ENCODE results near the gene LGALS9. TPM values are rescaled to one million over a fixed set of nuclear protein-coding genes. Genes with fewer than 3 reads are reported as not detected.
"Not testable (repeated sequence)": the region's sequence is repeated elsewhere in the genome, so short reads cannot be mapped to it uniquely, and the experiment has no call there.

The LGALS9 gene
- total and polyA plus RNA-seq, 4 donors: 19.8 to 228 (median 116) TPM

GRCh38 chr17:27690882-27691281 lies 59.9 kb downstream of the LGALS9 start:
- Histone ChIP-seq H3K9me3 (ENCODE audit: control insufficient read depth in 4 of 4, insufficient read depth in 3 of 4, low read length in 3 of 4) (peaks cover 0 to 17% (median 6%) of the 10 kb centered on the region in 4 donors), H3K4me1 (ENCODE audit: control insufficient read depth in 5 of 5, insufficient read depth in 5 of 5, low read length in 5 of 5) (no peaks in the 10 kb centered on the region), H3K36me3 (ENCODE audit: control insufficient read depth in 4 of 4, insufficient read depth in 4 of 4, low read length in 4 of 4) (no peaks in the 10 kb centered on the region), H3K4me3 (no peak overlapping the region), H3K27ac (ENCODE audit: low read depth in 1 of 2, low read length in 1 of 2) (no peak overlapping the region), H3K27me3 (ENCODE audit: control insufficient read depth in 3 of 3, insufficient read depth in 3 of 3, low read length in 2 of 3) (peaks cover 0 to 2% (median 0%) of the 10 kb centered on the region in 3 donors), H3K9ac (ENCODE audit: insufficient read depth in 1 of 2, low read length in 2 of 2) (no peak overlapping the region)
- no peak for DNase-seq
- TF ChIP-seq, protein P1, sequence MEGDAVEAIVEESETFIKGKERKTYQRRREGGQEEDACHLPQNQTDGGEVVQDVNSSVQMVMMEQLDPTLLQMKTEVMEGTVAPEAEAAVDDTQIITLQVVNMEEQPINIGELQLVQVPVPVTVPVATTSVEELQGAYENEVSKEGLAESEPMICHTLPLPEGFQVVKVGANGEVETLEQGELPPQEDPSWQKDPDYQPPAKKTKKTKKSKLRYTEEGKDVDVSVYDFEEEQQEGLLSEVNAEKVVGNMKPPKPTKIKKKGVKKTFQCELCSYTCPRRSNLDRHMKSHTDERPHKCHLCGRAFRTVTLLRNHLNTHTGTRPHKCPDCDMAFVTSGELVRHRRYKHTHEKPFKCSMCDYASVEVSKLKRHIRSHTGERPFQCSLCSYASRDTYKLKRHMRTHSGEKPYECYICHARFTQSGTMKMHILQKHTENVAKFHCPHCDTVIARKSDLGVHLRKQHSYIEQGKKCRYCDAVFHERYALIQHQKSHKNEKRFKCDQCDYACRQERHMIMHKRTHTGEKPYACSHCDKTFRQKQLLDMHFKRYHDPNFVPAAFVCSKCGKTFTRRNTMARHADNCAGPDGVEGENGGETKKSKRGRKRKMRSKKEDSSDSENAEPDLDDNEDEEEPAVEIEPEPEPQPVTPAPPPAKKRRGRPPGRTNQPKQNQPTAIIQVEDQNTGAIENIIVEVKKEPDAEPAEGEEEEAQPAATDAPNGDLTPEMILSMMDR (IDR thresholded peaks at IDR 0.05; ENCODE audit: control extremely low read depth, extremely low read depth): no peak
- WGBS, 2 donors: 87 to 91% methylated on average over 1 of the region's 1 CpG
- ATAC-seq (ENCODE audit: insufficient read depth, low FRiP score): no peak

- ATAC-seq (ENCODE audit: insufficient read depth, low FRiP score); H3K27me3 ChIP-seq (ENCODE audit: control insufficient read depth in 3 of 3, insufficient read depth in 3 of 3, low read length in 2 of 3); DNase-seq; H3K4me3 ChIP-seq; H3K27ac ChIP-seq (ENCODE audit: low read depth in 1 of 2, low read length in 1 of 2); H3K36me3 ChIP-seq (ENCODE audit: control insufficient read depth in 4 of 4, insufficient read depth in 4 of 4, low read length in 4 of 4); H3K9ac ChIP-seq (ENCODE audit: insufficient read depth in 1 of 2, low read length in 2 of 2); H3K4me1 ChIP-seq (ENCODE audit: control insufficient read depth in 5 of 5, insufficient read depth in 5 of 5, low read length in 5 of 5): not testable (repeated sequence)
- H3K9me3 ChIP-seq (ENCODE audit: control insufficient read depth in 4 of 4, insufficient read depth in 3 of 4, low read length in 3 of 4): peaks cover 0 to 17% (median 6%) of the 10 kb centered on the region in 4 donors
- 77 to 84% methylated on average over 2 of the region's 2 CpGs for WGBS, 2 donors
Measured at GRCh38 chr17:27695254-27695814, 64.3 kb downstream of the LGALS9 start.

Small RNA genes within 50 kb of the gene (small RNA-seq; reads per million reads assigned to genes)
- gene AC015688.1 (ENCODE audit: low replicate concordance) (not detected), gene AC015688.2 (ENCODE audit: low replicate concordance) (not detected), gene AC015688.5 (ENCODE audit: low replicate concordance) (not detected), gene CPDP1 (ENCODE audit: low replicate concordance) (not detected)

Other genes with a start within 250 kb of the LGALS9 start
- gene KSR1, start 174.7 kb upstream of the LGALS9 start, total RNA-seq: 10 to 100 TPM; 46.0 to 70.0 TPM
- 10 to 100 TPM; 26.8 to 38.7 TPM for gene KSR1, start 174.7 kb upstream of the LGALS9 start, polyA plus RNA-seq
- 1 to 10 TPM; 1.2 to 2.2 TPM for gene NOS2, start 169.3 kb downstream of the LGALS9 start, total RNA-seq
- under 1 TPM; 0.30 to 0.56 TPM for gene NOS2, start 169.3 kb downstream of the LGALS9 start, polyA plus RNA-seq

Measured in lung (tissue), 13 donors.